SKM-1 treated with dmso at 0.1 percent for 144 hours (cell line): ENCODE data around the gene GMNN.
"Not testable (repeated sequence)": the region's sequence is repeated elsewhere in the genome, so short reads cannot be mapped to it uniquely, and the experiment has no call there.

Experiments
- DNase-seq: peaks from one replicate; lab custom pipeline; 2025; ENCODE audit not compliant: unreplicated experiment; lab: John Stamatoyannopoulos, UW

Gene GMNN

DNA sequence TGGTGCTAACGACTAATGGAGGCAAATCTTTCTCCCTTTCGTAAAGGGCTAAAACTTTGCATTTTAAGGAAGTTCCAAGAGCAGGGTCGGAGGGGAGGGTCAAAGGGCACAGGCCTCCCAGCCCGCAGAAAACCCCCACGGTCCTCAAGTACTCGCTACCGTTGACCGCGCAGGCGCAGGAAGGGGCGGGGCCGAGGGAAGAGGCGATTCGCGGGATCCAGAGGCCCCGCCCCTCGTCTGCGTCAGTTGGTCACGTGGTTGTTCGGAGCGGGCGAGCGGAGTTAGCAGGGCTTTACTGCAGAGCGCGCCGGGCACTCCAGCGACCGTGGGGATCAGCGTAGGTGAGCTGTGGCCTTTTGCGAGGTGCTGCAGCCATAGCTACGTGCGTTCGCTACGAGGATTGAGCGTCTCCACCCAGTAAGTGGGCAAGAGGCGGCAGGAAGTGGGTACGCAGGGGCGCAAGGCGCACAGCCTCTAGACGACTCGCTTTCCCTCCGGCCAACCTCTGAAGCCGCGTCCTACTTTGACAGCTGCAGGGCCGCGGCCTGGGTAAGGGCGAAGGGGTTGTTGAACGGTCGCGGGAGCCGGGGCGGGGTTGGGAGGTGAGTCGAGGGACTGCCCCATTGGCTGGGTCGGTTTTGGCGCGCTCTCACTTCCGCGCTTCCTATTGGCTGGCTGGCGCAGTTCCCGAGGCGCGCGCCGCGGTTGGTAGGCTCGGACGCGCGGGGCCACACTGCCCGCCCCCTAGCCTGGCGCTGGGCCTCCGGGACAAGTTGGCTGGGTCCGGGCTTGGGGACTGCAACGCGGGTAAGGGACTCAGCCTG lies at the start of gene GMNN:
GMNN (plus strand) TSS at position 242 of the 824 bp plus-strand sequence. CDS start 2,310 bp downstream, outside the sequence.
- DNase-seq = peak; percentile 94

GRCh38 chr6:24730653-24731052 lies 44.1 kb upstream of the GMNN start:
- not testable (repeated sequence) for DNase-seq

GRCh38 chr6:24731456-24732134 lies 43.1 kb upstream of the GMNN start:
- DNase-seq = not testable (repeated sequence)

- no peak for DNase-seq
Observed at GRCh38 chr6:24734166-24734565, 40.6 kb upstream of the GMNN start.

DNA sequence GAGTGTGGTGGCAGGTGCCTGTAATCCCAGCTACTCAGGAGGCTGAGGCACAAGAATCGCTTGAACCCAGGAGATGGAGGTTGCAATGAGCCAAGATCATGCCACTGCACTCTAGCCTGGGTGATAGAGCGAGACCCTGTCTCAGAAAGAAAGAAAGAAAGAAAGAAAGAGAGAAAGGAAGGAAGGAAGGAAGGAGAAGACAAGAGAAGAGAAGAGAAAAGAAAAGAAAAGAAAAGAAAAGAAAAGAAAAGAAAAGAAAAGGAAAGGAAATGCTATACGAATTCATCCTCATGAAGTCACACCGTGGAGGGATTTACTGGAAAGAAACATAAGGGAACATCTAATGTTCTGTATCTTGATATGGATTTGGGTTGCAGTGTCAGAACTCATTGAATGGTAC lies 40.0 kb upstream of the GMNN start:
- not testable (repeated sequence) for DNase-seq

DNA sequence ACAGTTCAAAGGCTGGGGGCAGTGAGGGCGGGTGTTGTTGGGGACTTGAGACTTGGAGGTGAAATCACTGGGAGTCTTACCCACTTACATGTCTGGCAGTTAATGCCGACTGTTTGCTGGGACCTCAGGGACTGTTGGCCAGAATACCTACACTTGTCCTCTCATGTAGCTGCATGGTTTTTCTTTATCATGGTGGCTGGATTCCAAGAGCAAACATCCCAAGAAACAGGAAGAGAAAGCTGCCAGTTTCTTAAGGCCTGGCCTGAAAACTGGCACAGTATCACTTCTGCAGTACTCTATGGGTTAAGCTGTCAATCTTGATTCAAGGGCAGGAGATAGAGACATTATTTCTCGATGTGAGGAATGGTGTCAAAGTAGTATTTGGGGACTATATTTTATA lies 36.0 kb upstream of the GMNN start:
- DNase-seq = no peak

- no peak for DNase-seq
Observed at GRCh38 chr6:24740861-24741260, 33.9 kb upstream of the GMNN start.

DNA sequence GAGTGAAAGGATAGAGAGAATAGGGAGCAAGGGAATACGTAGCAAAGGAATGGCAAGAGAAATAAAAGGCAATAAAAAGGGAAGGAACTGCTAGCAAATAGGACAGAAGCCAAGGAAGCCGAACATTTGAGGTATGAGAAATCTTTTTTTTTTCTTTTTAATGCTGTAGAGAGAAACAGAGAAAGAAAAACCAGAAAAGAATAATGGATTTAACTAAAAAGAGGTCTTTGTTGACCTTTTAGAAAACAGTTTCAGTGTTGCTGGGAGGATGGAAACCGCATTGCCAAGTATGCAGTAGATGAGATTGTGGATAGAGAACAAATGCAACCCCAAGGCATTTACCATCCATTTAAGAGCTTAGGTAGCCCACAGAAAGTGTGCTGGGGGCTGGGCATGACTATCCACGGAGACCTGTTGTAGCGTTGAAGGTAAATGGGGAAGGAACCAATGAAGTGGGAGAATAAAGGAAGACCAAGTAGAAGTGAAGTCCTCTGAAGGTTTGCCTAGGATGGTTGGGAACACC lies 32.5 kb upstream of the GMNN start:
- no peak for DNase-seq

- peak; percentile 10 for DNase-seq
Observed at GRCh38 chr6:24743265-24743943, 31.3 kb upstream of the GMNN start.

DNA sequence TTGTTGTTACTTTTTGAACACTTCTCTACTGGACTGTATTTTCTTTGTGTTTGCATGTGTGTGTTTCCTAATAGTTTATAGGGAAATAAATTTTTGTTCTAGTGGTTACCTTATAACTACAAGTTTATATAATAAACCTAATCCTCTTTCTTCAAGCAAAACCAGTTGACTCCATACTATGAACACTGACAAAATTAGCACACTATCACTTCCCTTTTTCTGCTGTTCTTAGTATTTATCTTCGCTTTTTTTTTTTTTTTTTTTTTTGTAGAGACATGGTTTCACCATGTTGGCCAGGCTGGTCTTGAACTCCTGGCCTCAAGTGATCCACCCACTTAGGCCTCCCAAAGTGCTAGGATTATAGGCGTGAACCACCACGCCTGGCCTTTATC lies 30.8 kb upstream of the GMNN start:
- DNase-seq = peak; percentile 64

GRCh38 chr6:24744911-24745310 lies 29.8 kb upstream of the GMNN start:
- DNase-seq = peak; percentile 7

GRCh38 chr6:24749297-24749696 lies 25.4 kb upstream of the GMNN start:
- no peak for DNase-seq

DNA sequence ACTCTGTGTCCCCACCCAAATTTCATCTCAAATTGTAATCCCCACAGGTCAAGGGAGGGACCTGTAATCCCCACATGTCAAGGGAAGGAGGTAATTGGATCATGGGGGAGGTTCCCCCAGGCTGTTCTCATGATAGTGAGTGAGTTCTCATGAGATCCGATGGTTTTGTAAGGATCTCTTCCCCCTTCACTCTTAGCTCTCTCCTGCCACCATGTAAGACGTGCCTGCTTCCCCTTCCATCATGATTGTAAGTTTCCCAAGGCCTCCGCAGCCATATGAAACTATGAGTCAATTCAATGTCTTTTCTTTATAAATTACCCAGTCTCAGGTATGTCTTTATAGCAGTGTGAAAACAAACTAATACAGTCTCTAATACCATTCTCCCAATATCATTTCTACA lies 23.9 kb upstream of the GMNN start:
- not testable (repeated sequence) for DNase-seq

GRCh38 chr6:24752503-24752902 lies 22.2 kb upstream of the GMNN start:
- no peak for DNase-seq

DNA sequence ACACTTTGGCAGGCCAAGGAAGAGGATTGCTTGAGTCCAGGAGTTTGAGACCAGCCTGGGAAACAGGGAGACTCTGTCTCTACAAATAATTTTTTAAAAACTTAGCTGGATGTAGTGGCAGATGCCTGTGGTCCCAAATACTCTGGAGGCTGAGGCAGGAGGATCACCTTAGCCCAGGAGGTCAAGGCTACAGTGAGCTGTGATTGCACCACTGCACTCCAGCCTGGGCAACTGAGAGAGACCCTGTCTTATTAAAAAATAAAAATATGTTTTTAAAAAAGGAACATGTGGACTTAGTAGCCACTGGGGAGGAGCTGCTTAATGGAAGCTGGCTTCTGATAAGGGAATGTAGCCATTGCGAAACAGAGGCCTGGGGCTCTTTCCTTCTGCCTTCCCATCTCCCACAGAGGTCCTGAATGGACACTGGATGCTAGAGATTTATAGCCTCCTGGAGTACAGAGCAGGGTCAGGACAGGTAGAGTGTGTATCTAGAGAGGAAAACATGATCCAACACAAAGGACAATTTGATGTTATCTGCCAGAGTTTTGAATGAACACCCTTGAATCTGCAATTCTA lies 21.7 kb upstream of the GMNN start:
- DNase-seq = no peak

GRCh38 chr6:24753545-24753944 lies 21.2 kb upstream of the GMNN start:
- DNase-seq = no peak

DNA sequence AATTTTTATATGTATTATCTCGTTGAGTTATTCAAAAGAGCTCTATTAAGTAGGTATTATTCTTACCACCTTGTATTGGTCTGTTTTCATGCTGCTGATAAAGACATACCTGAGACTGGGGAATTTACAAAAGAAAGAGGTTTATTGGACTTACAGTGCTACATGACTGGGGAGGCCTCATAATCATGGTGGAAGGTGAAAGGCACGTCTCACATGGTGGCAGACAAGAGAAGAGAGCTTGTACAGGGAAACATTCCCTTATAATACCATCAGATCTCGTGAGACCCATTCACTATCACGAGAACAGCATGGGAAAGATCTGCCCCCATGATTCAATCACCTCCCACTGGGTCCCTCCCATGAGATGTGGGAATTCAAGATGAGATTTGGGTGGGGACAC lies 20.4 kb upstream of the GMNN start:
- DNase-seq = not testable (repeated sequence)

- DNase-seq = no peak
Observed at GRCh38 chr6:24755279-24755678, 19.5 kb upstream of the GMNN start.

DNA sequence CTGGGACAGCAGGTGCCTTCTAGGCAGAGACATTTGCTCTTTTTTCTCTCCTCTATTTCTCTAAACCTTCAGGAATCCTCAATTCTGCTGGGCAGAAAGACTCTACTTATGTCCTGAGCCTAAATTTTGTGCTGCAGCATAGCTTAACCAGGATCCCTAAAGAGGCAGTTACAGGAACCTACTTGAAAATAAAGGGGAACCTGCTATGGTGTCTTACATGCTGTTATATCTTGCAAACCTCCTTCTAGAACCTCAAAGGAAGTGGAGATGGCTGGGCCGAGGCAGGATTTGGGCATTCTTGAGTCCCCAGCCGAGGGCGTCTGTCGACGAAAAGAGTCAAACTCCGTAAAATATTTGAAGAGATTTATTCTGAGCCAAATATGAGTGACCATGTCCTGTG lies 17.1 kb upstream of the GMNN start:
- DNase-seq = no peak

DNA sequence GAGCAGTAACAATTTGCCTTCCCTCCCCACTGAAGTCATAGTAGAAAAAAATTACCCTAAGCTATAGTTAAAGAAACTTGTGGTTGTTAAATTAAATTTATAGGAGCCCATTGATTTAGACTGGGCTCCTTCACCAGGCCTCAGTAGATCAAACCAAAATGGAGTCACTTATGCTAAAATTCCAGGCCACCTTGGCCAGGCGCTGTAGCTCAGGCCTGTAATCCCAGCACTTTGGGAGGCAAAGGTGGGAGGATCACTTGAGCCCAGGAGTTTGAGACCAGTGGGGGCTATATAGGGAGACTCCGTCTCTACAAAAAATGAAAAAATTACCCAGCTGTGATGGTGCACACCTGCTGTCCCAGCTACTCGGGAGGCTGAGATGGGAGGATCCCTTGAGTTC lies 15.0 kb upstream of the GMNN start:
- DNase-seq = no peak

- DNase-seq = no peak
Observed at GRCh38 chr6:24760210-24760609, 14.5 kb upstream of the GMNN start.
